HG02970 (cell line): ENCODE data around the gene POMT2.
"Not testable (repeated sequence)": the region's sequence is repeated elsewhere in the genome, so short reads cannot be mapped to it uniquely, and the experiment has no call there.

Experiments
- ATAC-seq: cut with Tn5 transposase; IDR thresholded peaks from one replicate; pipeline ENCODE4 v1.9.1; 2021; ENCODE audit warnings: mild to moderate bottlenecking, moderate library complexity, moderate number of reproducible peaks; ENCODE audit not compliant: unreplicated experiment, low FRiP score

Gene POMT2

DNA sequence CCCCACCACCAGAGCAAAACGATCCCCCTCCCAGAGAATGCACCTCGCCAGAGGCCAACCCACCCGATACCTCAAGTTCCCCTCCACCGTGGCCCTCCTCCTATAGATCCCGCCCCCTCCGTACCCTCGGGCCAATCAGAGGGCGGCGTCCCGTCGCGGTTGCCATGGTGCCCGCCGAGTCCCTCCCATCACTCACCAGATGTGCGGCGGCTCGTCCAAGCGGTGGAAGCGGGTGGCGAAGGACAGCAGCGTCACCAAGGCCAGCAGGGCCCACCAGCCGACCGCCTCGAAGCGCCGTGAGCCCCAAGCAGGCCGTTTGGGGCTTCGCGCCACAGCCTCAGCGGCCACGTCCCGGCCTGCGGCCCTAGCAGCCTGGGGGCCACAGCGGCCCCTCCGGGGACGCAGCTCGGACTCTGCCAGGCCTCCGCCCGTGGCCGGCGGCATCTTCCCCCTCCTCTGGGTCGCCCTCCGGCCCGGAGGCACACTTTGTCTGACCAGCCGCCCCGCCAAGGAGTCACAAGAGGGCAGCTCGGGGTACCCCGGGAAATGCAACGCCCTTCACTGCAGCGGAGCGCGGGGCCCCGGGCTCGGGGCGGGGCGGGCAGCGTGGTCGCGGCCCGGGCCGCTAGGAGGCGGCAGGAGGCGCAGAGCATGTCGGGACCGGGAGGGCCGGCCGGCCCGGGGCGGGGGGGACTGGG is at the start of gene POMT2:
POMT2 (minus strand) TSS at position 646 of the 698 bp plus-strand sequence; CDS start at position 444, 202 bp downstream.
- ATAC-seq: peak; percentile 53

DNA sequence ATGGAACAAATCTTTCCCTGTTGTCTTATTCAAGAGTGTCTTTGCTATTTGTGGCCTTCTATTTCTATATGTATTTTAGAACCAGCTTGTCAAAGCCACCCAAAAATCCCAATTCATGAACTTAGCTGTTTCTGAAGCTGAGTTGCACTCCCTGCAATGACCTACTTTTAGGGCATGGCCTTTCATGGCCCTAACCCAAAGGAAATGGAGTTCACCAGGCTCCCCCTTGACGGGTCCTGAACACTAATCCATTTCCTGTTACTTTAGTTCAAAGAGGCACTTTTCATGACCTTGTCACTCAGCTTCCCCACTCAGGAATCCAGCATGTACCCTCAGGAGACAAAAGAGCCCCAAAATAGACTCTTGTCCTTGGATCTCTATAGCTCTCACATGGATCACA is 48.6 kb upstream of the POMT2 start:
- no peak for ATAC-seq

DNA sequence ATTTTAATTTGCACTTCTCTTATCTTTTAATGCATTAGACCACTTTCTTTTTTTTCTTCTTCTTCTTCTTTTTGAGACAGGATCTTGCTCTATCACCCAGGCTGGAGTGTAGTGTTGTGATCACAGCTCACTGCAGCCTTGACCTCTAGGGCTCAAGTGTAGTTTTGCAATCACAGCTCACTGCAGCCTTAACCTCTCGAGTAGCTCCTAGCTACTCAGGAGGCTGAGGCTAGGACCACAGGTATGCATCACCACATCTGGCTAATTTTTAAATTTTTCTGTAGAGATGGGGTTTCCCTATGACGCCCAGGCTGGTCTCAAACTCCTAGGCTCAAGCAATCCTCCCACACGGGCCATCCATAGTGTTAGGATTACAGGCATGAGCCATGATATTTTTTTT is 43.5 kb upstream of the POMT2 start:
- ATAC-seq: no peak

DNA sequence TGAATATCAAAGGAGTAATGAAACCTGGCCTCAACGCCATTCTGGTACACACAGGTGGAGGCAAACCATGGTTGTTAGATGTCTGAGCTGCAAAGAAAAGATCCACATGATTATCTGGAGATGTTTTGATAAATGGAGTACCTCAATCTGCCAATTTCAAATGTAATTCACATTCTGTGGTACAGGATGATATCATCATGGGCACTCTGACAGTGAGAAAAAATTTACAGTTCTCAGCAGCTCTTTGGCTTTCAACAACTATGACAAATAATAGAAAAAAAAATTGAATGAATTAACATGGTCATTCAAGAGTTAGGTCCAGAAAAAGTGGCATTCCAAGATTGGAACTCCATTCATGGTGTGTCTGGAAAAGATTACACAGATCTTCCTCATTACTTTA is 38.9 kb upstream of the POMT2 start:
- ATAC-seq: no peak

DNA sequence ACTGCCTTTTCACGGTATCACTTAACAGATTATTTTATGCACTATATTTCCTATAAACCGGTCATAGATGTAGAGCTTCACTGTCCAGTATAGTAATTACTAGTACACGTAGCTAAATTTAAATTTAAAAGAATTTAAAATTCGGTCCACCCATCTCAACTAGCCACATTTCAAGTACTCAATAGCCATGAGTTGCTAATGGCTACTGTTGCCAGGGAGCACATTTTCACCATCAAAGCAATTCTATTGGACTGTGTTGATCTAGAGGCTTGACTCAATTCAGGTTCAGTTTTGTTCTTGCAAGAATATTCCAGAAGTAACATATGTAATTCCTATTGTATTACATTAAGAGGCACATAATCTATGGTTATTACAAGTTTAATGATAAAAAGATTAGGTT is 36.2 kb upstream of the POMT2 start:
- no peak for ATAC-seq

DNA sequence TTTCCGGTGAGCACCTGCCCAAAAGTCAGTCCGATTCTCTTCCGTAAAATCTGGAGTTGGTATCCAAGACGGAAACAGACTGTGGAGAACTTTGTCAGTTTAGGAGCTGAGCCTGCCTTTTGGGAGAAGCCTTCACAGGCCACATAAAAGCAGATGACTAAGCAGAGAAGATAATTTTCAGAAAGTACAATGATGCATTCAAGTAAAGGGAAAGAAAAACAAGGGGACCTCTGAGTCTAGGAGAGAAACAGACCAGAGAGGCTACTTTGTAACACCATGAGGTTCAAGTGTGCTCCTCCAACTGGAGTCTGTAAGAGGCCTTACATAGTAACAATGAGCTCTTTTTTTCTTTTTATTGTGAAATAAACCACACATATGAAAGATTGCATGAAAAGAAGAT is 35.1 kb upstream of the POMT2 start:
- no peak for ATAC-seq

DNA sequence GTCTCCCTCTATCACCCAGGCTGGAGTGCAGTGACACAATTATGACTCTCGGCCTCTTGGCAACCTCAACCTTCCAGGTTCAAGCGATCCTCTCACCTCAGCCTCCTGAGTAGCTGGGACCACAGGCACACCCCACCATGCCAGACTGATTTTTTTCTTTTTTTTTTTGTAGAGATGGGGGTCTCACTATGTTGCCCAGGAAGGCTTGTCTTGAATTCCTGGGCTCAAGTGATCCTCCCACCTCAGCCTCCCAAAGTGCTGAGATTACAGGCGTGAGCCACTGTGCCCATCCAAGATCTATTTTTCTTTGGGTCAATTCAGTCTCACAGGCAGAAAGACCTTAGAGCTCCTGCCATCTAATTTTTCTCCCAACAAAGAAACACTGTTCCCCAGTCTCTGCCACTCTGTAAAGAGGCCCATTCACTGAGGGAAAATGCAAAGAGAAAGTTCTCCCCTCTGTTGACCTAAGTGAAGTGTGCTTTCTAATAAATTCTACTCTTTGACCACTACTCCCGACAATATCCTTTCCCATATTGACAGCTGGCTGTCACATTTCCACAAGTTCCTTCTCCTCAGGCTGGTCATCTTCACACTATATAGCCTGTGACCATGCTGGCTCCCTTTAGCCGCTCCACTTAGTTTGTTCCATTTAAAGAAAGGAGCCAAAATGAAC is 32.9 kb upstream of the POMT2 start:
- ATAC-seq: no peak

DNA sequence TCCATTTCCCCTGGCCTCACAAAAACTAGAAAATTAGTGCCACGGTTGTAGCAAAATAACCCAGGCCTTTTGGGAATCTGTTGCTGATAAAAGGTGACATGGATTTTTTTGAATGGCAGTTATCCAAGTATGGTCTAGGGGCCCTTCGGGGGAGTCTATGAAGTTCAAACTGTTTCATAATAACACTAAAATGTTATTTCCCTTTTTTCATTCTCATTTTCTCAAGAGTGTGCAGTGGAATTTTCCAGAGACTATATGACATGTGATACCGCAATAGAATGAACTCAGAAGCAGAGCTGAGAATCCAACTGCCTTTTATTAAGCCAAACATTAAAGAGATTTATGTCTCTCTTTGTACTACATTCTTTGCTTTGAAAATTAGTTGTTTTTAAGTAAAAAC is 27.1 kb upstream of the POMT2 start:
- no peak for ATAC-seq

GRCh38 chr14:77346495-77346894 is 25.8 kb upstream of the POMT2 start:
- ATAC-seq: no peak

DNA sequence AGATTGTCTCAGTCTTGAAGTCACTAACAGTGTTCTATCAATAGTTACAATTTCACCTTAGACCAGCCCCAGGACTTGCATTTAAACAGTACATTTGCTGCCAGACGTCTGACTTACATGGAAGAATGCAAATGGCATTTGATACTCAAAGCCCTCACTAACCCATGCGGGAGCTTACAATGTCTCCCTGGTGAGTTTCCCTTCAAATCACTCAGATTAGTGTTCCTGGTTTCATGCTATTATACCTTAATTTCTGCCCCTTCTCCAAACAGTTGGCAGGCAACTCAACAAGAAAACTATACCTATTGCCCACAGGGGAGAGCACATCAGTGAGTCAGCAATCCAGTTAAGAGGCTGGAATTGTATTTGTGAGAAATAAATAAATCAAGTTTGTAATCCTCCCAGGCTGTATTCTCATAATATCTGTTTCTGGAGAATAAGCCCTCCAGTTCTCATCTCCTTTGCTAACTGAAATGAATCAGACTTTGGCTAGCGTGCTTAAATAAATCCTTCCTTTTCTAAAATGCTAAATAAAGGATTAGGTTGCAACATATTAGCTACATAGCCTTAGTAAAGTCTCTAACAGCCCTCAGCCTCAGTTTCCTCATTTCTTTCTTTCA is 23.8 kb upstream of the POMT2 start:
- no peak for ATAC-seq

DNA sequence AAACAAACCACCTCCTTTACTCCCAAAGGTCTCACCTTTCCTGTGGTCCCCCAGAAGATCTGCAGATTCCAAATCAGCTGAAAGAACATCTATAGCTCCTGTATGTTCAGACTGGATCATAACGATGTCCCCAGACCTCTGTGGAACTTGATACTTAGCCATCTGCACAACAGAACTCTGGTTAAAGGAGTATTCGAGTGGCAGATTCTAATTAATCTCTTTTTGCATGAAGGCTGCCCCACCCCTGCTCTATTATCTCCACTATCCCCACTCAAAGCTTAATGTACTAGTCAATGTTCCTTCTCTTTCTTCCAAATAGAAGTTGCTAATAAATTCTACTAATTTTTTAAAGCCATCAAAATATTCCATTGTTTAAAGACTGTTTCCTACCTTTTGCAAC is 23.0 kb upstream of the POMT2 start:
- no peak for ATAC-seq

- ATAC-seq: no peak
Measured at GRCh38 chr14:77342726-77343397, 22.2 kb upstream of the POMT2 start.

GRCh38 chr14:77340389-77340788 is 19.7 kb upstream of the POMT2 start:
- no peak for ATAC-seq

DNA sequence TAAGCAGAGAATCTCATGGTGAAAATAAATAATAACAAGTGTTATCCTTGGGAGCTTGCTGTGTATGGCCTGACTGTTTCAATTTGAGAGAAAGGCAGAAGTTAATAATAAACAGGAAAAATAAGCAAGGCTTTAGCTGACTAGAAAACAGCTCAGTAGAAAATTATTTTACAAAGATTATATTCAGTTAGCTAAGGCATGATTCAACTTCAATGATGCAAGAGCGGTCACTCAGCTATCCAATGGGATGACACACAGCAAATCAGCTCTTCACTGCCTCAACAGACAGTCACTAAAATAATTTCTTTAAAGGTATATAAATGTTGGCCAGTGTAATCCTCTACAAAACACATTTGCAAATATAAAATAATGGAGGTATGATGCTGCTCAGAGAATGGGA is 18.7 kb upstream of the POMT2 start:
- ATAC-seq: no peak

- no peak for ATAC-seq
Measured at GRCh38 chr14:77338302-77338701, 17.6 kb upstream of the POMT2 start.

DNA sequence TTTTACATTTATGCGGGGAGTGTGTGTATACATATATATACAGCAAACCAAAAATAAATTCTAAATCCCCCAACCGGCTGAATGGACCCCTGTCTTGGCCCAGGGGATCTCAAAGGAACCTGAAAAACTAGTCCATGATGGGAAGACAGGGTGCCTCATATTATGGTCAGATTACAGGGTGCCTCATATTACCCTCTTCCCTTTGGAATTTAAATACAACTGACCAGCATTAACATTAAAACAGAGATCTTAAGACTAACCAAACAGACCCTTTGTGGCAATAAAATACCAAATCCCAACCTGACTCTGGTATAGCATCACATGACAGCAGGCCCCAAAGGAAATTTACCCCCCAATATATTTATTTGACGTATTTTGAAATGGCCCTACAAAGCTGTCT is 17.2 kb upstream of the POMT2 start:
- ATAC-seq: no peak

DNA sequence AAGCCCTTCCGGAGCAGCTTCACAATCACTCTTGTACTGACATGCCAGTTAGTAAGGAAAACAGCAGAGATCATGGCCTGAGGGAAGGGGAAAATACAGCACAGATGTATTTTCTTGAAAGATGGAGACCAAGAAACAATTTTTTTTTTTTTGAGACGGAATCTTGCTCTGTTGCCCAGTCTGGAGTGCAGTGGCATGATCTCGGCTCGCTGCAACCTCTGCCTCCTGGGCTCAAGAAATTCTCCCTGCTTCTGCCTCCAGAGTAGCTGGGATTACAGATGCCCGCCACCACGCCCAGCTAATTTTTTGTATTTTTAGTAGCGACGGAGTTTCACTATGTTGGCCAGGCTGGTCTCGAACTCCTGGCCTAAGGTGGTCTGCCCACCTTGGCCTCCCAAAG is 16.6 kb upstream of the POMT2 start:
- not testable (repeated sequence) for ATAC-seq

DNA sequence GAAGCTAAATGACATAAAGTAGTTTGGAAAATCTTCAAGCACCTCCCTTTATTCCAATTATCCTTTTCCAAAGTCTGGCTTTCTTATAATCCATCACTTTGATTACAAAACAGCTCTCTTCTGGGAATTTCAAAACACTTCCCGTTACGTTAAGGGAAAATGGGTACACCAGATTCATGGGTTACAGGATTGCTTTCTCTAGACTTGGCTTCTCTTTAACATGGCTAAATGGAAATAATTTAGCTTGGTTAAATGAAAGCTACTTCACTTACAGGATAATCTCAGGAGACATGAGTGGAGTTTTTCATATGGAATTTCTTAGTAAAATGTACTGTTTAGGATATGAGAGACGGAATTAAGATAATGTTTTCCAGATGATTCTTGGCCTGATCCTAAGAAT is 14.9 kb upstream of the POMT2 start:
- ATAC-seq: no peak

- ATAC-seq: no peak
Measured at GRCh38 chr14:77329872-77330271, 9.2 kb upstream of the POMT2 start.

- ATAC-seq: no peak
Measured at GRCh38 chr14:77327111-77327510, 6.4 kb upstream of the POMT2 start.

DNA sequence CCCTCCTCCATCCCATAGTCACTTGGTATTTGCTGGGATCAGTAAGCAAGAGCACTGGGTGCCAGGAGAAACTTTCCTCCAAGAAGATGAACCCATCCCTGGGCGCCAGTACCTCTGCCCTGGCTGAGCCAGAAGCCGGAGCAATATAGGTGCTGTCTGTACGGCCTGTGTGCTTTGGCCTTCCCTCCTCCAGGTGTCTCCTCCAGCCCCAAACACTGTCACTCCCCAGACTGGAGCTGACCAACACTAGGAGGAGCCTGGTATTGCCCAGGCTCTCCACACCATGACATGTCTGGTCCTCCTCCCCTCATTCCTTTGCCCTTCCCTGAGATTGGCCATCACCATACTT is 5.0 kb upstream of the POMT2 start:
- ATAC-seq: no peak
